ENCODE results near the gene ARHGEF2.
A peak's percentile ranks its signal among the peaks of the same experiment; 100 is the strongest.

The ARHGEF2 gene

DNA sequence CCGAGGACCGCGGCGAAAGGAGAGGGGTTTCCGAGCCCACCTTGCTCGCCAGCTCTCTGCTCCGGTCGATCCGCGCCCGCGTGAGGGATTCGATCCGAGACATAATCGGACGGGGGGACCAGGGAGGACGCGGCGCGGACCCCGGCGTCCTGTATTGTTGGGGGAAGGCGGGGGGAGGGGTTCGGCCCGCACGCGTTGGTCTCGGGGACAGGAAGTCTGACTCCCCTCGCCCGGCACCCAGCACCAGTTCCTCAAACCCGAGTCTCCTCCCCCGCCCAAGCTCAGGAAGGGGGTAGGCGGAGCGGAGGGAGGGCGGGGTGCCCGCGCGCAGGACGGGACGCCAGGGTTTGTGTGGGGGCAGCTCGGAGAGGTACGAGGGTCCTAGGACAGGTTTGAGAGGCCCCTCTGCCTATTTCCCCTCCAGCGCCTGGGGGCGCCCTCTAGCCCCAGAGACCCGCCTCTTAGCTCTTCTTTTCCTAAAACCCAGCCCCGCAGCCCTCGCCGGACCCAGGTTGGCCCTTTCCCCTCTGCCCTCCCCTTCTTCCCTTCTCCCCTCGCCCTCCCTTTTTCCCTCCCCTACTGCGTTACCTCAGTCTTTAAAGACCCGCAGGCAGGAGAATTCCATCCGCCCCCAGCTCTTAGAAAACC, at the start of gene ARHGEF2:
TSS of gene ARHGEF2 (minus strand) at position 223 of the 648 bp plus-strand sequence. CDS start at position 103, 120 bp downstream.
- peak; percentile 87 for DNase-seq (ENCODE audit: insufficient read length, low spot score)
- FAIRE-seq: no peak
- TF ChIP-seq, protein P1, sequence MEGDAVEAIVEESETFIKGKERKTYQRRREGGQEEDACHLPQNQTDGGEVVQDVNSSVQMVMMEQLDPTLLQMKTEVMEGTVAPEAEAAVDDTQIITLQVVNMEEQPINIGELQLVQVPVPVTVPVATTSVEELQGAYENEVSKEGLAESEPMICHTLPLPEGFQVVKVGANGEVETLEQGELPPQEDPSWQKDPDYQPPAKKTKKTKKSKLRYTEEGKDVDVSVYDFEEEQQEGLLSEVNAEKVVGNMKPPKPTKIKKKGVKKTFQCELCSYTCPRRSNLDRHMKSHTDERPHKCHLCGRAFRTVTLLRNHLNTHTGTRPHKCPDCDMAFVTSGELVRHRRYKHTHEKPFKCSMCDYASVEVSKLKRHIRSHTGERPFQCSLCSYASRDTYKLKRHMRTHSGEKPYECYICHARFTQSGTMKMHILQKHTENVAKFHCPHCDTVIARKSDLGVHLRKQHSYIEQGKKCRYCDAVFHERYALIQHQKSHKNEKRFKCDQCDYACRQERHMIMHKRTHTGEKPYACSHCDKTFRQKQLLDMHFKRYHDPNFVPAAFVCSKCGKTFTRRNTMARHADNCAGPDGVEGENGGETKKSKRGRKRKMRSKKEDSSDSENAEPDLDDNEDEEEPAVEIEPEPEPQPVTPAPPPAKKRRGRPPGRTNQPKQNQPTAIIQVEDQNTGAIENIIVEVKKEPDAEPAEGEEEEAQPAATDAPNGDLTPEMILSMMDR (IDR thresholded peaks at IDR 0.05; ENCODE audit: insufficient read depth, missing control alignments): peak; percentile 50

DNA sequence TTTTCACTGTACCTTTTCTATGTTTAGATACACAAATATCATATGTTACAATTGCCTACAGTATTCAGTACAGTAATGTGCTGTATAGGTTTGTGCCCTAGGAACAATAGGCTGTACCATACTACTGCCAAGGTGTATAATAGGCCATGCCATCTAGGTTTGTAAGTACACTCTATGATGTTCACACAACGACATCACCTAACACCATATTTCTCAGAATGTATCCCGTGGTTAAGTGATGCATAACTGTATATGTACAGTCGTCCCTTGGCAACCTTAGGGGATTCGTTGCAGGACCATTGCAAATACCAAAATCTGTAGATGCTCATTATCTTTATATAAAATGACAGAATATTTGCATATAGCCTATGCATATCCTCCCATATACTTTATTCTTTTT, 48.2 kb upstream of the ARHGEF2 start:
- no peak for FAIRE-seq
- no peak for DNase-seq (ENCODE audit: insufficient read length, low spot score)
- TF ChIP-seq, protein P1 (IDR thresholded peaks at IDR 0.05; ENCODE audit: insufficient read depth, missing control alignments): no peak

DNA sequence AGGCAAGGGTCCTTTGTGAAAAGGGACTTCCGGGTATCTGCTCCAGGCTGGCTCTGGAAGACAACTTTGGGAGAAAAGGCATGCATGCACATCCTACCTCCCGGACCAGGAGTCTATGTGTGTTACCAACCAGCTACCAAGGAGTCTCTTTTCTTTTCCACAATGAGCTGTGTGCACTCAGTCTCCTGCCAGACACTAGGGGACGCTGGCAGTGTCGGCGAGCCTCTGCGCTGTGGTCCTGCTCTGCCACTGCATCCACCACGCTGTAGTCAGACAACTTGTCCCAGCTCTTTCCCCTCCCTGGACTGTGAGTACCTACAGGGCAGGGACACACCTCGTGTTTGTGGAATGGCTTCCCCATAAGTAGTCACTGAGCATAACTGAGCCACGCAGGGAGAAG, 47.5 kb upstream of the ARHGEF2 start:
- TF ChIP-seq, protein P1 (IDR thresholded peaks at IDR 0.05; ENCODE audit: insufficient read depth, missing control alignments): peak; percentile 82
- DNase-seq (ENCODE audit: insufficient read length, low spot score): peak; percentile 80
- FAIRE-seq: no peak

DNA sequence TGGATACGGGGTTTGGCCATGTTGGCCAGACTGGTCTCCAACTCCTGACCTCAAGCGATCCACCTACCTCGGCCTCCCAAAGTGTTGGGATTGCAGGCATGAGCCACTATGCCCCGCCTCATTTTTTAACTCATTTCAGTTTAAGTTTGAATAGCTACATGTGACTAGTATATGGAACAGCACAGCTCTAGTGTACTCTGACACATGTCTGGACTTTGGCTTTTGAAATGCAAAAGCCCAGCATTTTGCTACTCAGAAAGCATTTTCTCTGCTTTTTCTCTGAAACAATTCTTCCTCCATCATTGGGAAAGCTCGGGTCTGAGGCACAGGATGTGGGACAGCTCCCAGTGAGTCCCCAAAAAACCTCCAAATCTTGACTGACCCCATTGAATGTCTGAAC, 46.5 kb upstream of the ARHGEF2 start:
- TF ChIP-seq, protein P1 (IDR thresholded peaks at IDR 0.05; ENCODE audit: insufficient read depth, missing control alignments): no peak
- FAIRE-seq (no peak), DNase-seq (ENCODE audit: insufficient read length, low spot score) (no peak)

DNA sequence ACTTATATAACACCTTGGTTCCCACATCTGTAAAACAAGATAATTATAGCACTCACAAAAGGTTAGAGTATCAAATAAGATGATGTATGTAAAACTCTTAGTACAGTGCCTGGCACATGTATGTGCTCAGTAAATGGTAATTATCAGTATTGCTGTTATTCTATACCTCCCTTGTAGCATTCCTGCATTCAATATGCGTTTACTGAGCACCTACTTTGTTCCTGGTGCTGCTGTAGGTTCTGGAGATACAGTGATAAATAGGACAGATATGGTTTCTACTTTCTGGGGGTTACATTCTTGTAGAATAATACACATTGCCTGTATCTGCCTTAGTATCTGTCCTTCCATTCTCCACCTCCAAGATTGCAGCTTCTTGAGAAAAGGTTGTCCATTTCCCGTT, 43.6 kb upstream of the ARHGEF2 start:
- FAIRE-seq: no peak
- TF ChIP-seq, protein P1 (IDR thresholded peaks at IDR 0.05; ENCODE audit: insufficient read depth, missing control alignments): no peak
- DNase-seq (ENCODE audit: insufficient read length, low spot score): no peak

DNA sequence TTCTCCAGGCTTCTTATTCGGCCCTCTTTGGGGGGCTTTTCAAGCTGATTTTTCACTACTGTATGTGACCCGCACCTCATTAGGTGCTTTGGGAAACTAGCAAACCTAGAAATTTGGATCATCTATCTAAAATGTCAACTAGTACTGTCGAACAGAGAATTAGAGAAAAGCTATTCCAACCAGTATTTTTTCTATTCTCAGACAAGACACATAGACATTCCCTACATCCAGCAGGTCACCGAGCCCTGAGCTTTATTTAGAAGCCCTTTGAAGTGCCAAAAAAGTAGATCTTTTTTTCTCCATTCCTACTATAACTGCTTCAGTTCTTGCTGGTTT, 42.7 kb upstream of the ARHGEF2 start:
- FAIRE-seq (no peak), DNase-seq (ENCODE audit: insufficient read length, low spot score) (no peak)
- TF ChIP-seq, protein P1 (IDR thresholded peaks at IDR 0.05; ENCODE audit: insufficient read depth, missing control alignments): no peak

DNA sequence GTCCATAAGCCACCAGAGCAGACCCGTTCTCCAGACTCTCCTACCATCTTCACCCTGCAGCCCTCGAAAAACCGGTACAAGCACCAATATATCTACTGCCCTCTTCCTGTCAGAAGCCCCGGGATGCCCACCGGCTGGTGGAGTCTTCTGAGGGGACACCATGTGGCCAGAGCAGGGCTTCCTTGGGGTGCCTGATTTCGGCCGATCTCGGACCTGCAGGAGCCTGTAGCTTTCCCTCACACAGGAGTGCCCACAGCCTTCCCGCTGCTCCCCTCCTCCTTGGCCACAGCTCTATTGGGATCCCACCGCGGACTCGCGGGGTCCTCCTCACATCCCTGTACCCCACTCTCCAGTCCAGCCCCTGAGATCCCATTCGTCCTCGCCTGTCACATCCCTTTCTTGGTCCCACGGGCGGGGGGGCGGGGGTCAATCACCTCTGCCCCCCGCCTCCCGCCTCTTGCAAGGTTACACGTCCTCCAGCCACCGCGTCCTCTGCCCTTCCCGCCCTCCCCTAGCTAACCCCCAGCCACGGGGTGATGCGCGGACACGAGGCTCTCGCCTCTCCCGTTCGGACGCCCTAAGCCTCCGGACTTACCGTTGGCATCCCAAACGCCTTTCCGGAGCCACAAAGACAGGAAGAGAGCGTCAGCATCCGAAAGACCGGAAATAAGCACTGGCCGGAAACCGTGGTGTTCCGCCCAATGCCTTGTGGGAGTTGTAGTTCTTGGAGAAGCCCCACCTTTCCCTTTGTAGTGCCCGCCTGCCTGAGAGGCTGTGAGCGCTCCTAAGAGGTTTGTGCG, 42.1 kb upstream of the ARHGEF2 start, which contains the start of gene SSR2:
TSS of gene SSR2 (minus strand) at position 659 of the 800 bp plus-strand sequence. CDS start 784 bp downstream, outside the sequence.
- TF ChIP-seq, protein P1 (IDR thresholded peaks at IDR 0.05; ENCODE audit: insufficient read depth, missing control alignments): no peak
- peak; percentile 98 for DNase-seq (ENCODE audit: insufficient read length, low spot score)

More for the DNA sequence above, 42.1 kb upstream of the ARHGEF2 start, which contains the start of gene SSR2:
- peak; percentile 97 for FAIRE-seq

Data from D721Med (cell line).